Fibroblast of skin of right quadriceps (primary cell): Measurements from ENCODE around the gene ZNF684.
"Not testable (repeated sequence)": the region's sequence is repeated elsewhere in the genome, so short reads cannot be mapped to it uniquely, and the experiment has no call there.

Experiments
- DNase-seq: peaks from one replicate; pipeline ENCODE4 v3.0.0-alpha.2; 2013

ZNF684 gene

GRCh38 chr1:40531381-40532061 is at the start of gene ZNF684:
TSS of gene ZNF684 (plus strand) at chr1:40531637. CDS start at chr1:40533167, 1,530 bp downstream.
- peak; percentile 94 for DNase-seq

- no peak for DNase-seq
Measured at GRCh38 chr1:40495315-40495903, 36.0 kb upstream of the ZNF684 start.

GRCh38 chr1:40502651-40503050 is 28.8 kb upstream of the ZNF684 start:
- not testable (repeated sequence) for DNase-seq

GRCh38 chr1:40507973-40508372 is 23.5 kb upstream of the ZNF684 start:
- DNase-seq: no peak

GRCh38 chr1:40508375-40509341 is 22.8 kb upstream of the ZNF684 start, which contains the start of gene EXO5:
TSS of gene EXO5 (plus strand) at chr1:40508767. CDS start at chr1:40514545, 5,778 bp downstream.
- peak; percentile 76 for DNase-seq

GRCh38 chr1:40519517-40519916 is 11.9 kb upstream of the ZNF684 start:
- DNase-seq: no peak

- no peak for DNase-seq
Measured at GRCh38 chr1:40530735-40531380, 579 bp upstream of the ZNF684 start.

GRCh38 chr1:40532062-40532389 is 589 bp downstream of the ZNF684 start:
- DNase-seq: no peak

- peak; percentile 39 for DNase-seq
Measured at GRCh38 chr1:40532844-40533424, 1.5 kb downstream of the ZNF684 start.

- DNase-seq: no peak
Measured at GRCh38 chr1:40534589-40534988, 3.2 kb downstream of the ZNF684 start.

GRCh38 chr1:40535732-40536131 is 4.3 kb downstream of the ZNF684 start:
- no peak for DNase-seq

GRCh38 chr1:40539338-40539737 is 7.9 kb downstream of the ZNF684 start:
- DNase-seq: no peak

- DNase-seq: no peak
Measured at GRCh38 chr1:40546957-40547356, 15.5 kb downstream of the ZNF684 start.

GRCh38 chr1:40553017-40553416 is 21.6 kb downstream of the ZNF684 start:
- DNase-seq: no peak

GRCh38 chr1:40554807-40555206 is 23.4 kb downstream of the ZNF684 start:
- DNase-seq: not testable (repeated sequence)

- no peak for DNase-seq
Measured at GRCh38 chr1:40556121-40556520, 24.7 kb downstream of the ZNF684 start.

GRCh38 chr1:40558241-40558640 is 26.8 kb downstream of the ZNF684 start:
- DNase-seq: not testable (repeated sequence)

- DNase-seq: no peak
Measured at GRCh38 chr1:40562185-40562584, 30.7 kb downstream of the ZNF684 start.

GRCh38 chr1:40563266-40563665 is 31.8 kb downstream of the ZNF684 start:
- DNase-seq: no peak

- no peak for DNase-seq
Measured at GRCh38 chr1:40564506-40564905, 33.1 kb downstream of the ZNF684 start.

GRCh38 chr1:40564913-40565312 is 33.5 kb downstream of the ZNF684 start:
- DNase-seq: no peak

GRCh38 chr1:40567825-40568224 is 36.4 kb downstream of the ZNF684 start:
- DNase-seq: no peak

- not testable (repeated sequence) for DNase-seq
Measured at GRCh38 chr1:40574805-40575204, 43.4 kb downstream of the ZNF684 start.
